ENCODE measurements around the gene MAP1LC3B.

MAP1LC3B gene

GRCh38 chr16:87358250-87358649 lies 33.9 kb upstream of the MAP1LC3B start:
- H4K20me1 ChIP-seq (ENCODE audit: insufficient read depth, low read length) = no peaks in the 10 kb centered on the region
- no peaks in the 10 kb centered on the region for H3F3A ChIP-seq (ENCODE audit: insufficient read depth, low read length)
- H3K9me3 ChIP-seq (ENCODE audit: low read length) = no peaks in the 10 kb centered on the region
- peaks cover 41% of the 10 kb centered on the region for H3K36me3 ChIP-seq (ENCODE audit: insufficient read depth, low read length)
- no peak overlapping the region for H3K4me2 ChIP-seq (ENCODE audit: low read length)
- TF ChIP-seq EZH2 (IDR thresholded peaks at IDR 0.05; ENCODE audit: borderline replicate concordance, low read length) = no peak
- TF ChIP-seq CTCF (IDR thresholded peaks at IDR 0.05; ENCODE audit: low read length) = no peak
- H3K4me3 ChIP-seq (ENCODE audit: low read depth, low read length, poor library complexity, severe bottlenecking) = no peak overlapping the region
- no peaks in the 10 kb centered on the region for H3K79me2 ChIP-seq (ENCODE audit: insufficient read depth, low read length)
- no peak overlapping the region for H3K27ac ChIP-seq (ENCODE audit: low read depth, low read length, poor library complexity, severe bottlenecking)
- no peaks in the 10 kb centered on the region for H3K4me1 ChIP-seq (ENCODE audit: insufficient read depth, low read length, severe bottlenecking)
- no peaks in the 10 kb centered on the region for H3K27me3 ChIP-seq (ENCODE audit: insufficient read depth, low read length)
- H2AFZ ChIP-seq (ENCODE audit: low read length) = no peak overlapping the region
- no peaks in the 10 kb centered on the region for H3K9me2 ChIP-seq (ENCODE audit: low read depth, low read length)
- no peak overlapping the region for H3K9ac ChIP-seq (ENCODE audit: low read length)

GRCh38 chr16:87358696-87359095 lies 33.4 kb upstream of the MAP1LC3B start:
- no peaks in the 10 kb centered on the region for H3K9me3 ChIP-seq (ENCODE audit: low read length)
- H3K27ac ChIP-seq (ENCODE audit: low read depth, low read length, poor library complexity, severe bottlenecking) = no peak overlapping the region
- H3K79me2 ChIP-seq (ENCODE audit: insufficient read depth, low read length) = no peaks in the 10 kb centered on the region
- no peak overlapping the region for H3K9ac ChIP-seq (ENCODE audit: low read length)
- H2AFZ ChIP-seq (ENCODE audit: low read length) = no peak overlapping the region
- H3K9me2 ChIP-seq (ENCODE audit: low read depth, low read length) = no peaks in the 10 kb centered on the region
- H3K4me3 ChIP-seq (ENCODE audit: low read depth, low read length, poor library complexity, severe bottlenecking) = no peak overlapping the region
- no peaks in the 10 kb centered on the region for H3K4me1 ChIP-seq (ENCODE audit: insufficient read depth, low read length, severe bottlenecking)
- no peaks in the 10 kb centered on the region for H3F3A ChIP-seq (ENCODE audit: insufficient read depth, low read length)
- no peaks in the 10 kb centered on the region for H4K20me1 ChIP-seq (ENCODE audit: insufficient read depth, low read length)
- H3K4me2 ChIP-seq (ENCODE audit: low read length) = no peak overlapping the region
- TF ChIP-seq EZH2 (IDR thresholded peaks at IDR 0.05; ENCODE audit: borderline replicate concordance, low read length) (no peak), CTCF (IDR thresholded peaks at IDR 0.05; ENCODE audit: low read length) (no peak)
- peaks cover 41% of the 10 kb centered on the region for H3K36me3 ChIP-seq (ENCODE audit: insufficient read depth, low read length)
- no peaks in the 10 kb centered on the region for H3K27me3 ChIP-seq (ENCODE audit: insufficient read depth, low read length)

- Histone ChIP-seq H3K36me3 (ENCODE audit: insufficient read depth, low read length) (peaks cover 41% of the 10 kb centered on the region), H2AFZ (ENCODE audit: low read length) (no peak overlapping the region), H3K27me3 (ENCODE audit: insufficient read depth, low read length) (no peaks in the 10 kb centered on the region)
These were observed 33.0 kb upstream of the MAP1LC3B start for GRCh38 chr16:87359121-87359520.

More at GRCh38 chr16:87359121-87359520, 33.0 kb upstream of the MAP1LC3B start:
- Histone ChIP-seq H3K4me3 (ENCODE audit: low read depth, low read length, poor library complexity, severe bottlenecking) (no peak overlapping the region), H3K27ac (ENCODE audit: low read depth, low read length, poor library complexity, severe bottlenecking) (no peak overlapping the region), H3K4me1 (ENCODE audit: insufficient read depth, low read length, severe bottlenecking) (no peaks in the 10 kb centered on the region), H3K79me2 (ENCODE audit: insufficient read depth, low read length) (no peaks in the 10 kb centered on the region), H3F3A (ENCODE audit: insufficient read depth, low read length) (no peaks in the 10 kb centered on the region), H3K4me2 (ENCODE audit: low read length) (no peak overlapping the region), H3K9me3 (ENCODE audit: low read length) (no peaks in the 10 kb centered on the region), H4K20me1 (ENCODE audit: insufficient read depth, low read length) (no peaks in the 10 kb centered on the region), H3K9ac (ENCODE audit: low read length) (no peak overlapping the region), H3K9me2 (ENCODE audit: low read depth, low read length) (no peaks in the 10 kb centered on the region)
- TF ChIP-seq CTCF (IDR thresholded peaks at IDR 0.05; ENCODE audit: low read length) (no peak), EZH2 (IDR thresholded peaks at IDR 0.05; ENCODE audit: borderline replicate concordance, low read length) (no peak)

Data from OCI-LY1 (cell line).